Spleen (tissue), 11 donors: ENCODE measurements around the gene MOB1A. TPM values are rescaled to one million over a fixed set of nuclear protein-coding genes. Genes with fewer than 3 reads are reported as not detected.

Source experiments
- DNase-seq: peaks from one replicate; pipeline ENCODE4 v3.0.0-alpha.2; 2020
- H3K27ac ChIP-seq, 8 donors: fragments of 200-600 bp; sonication (generic) in 7 of 8; 1 replicate in 4 of 8; 2 replicates in 4 of 8; pipeline versions ENCODE4 v1.5.0 to v1.8.0; 2016 to 2021; ENCODE audit warnings: inconsistent platforms in 4 of 8, mild to moderate bottlenecking in 4 of 8, moderate library complexity in 1 of 8
- H3K27me3 ChIP-seq, 7 donors: fragments of 200-600 bp; sonication (generic) in 6 of 7; replicated peaks in 1 of 7; 1 replicate in 4 of 7; 2 replicates in 3 of 7; pipeline versions ENCODE4 v1.5.0 to v1.8.0; 2016 to 2021; ENCODE audit warnings: inconsistent platforms in 3 of 7, mild to moderate bottlenecking in 1 of 7
- H3K36me3 ChIP-seq, 6 donors: fragments of 200-600 bp; sonication (generic) in 5 of 6; 1 replicate in 4 of 6; 2 replicates in 2 of 6; pipeline versions ENCODE4 v1.5.0 to v1.8.0; 2016 to 2021; ENCODE audit warnings: inconsistent platforms in 2 of 6
- H3K4me1 ChIP-seq, 6 donors: fragments of 200-600 bp; sonication (generic) in 5 of 6; 1 replicate in 3 of 6; 2 replicates in 3 of 6; pipeline versions ENCODE4 v1.5.0 to v1.8.0; 2016 to 2021; ENCODE audit warnings: inconsistent platforms in 3 of 6
- H3K4me3 ChIP-seq, 8 donors: fragments of 200-600 bp; sonication (generic) in 7 of 8; 1 replicate in 4 of 8; 2 replicates in 4 of 8; pipeline versions ENCODE4 v1.5.0 to v1.8.0; 2016 to 2021; ENCODE audit warnings: inconsistent platforms in 4 of 8, mild to moderate bottlenecking in 4 of 8, moderate library complexity in 2 of 8
- H3K9me3 ChIP-seq, 8 donors: fragments of 200-600 bp; sonication (generic) in 7 of 8; 1 replicate in 4 of 8; 2 replicates in 4 of 8; pipeline versions ENCODE4 v1.5.0 to v1.8.0; 2016 to 2021; ENCODE audit warnings: inconsistent platforms in 4 of 8
- POLR2A ChIP-seq, 3 donors: fragments of 450-650 bp; IDR thresholded peaks; one replicate each; pipeline ENCODE4 v1.5.1; 2017; ENCODE audit warnings: antibody characterized with exemption in 3 of 3, mild to moderate bottlenecking in 1 of 3
- POLR2AphosphoS5 ChIP-seq, 3 donors: sonication (generic); formaldehyde crosslinking; IDR thresholded peaks; one replicate each; pipeline ENCODE4 v1.5.1; 2017; ENCODE audit warnings: antibody characterized with exemption in 3 of 3
- WGBS, 5 donors: extraction: QIAGEN DNeasy Blood & Tissue Kit in 3 of 5; methylation state at CpG; one replicate each; pipeline versions ENCODE4 v1.1.5 to v1.1.7; 2013 to 2018; 5-methylcytosine and 5-hydroxymethylcytosine counted together
- intact Hi-C: fragments of 100-400 bp; cut with DNase I; formaldehyde crosslinking; loops from one replicate; pipeline ENCODE4 v1.15.0; 2023; ENCODE audit warnings: low total_unique reads
- polyA plus RNA-seq, 3 donors: library from polyadenylated mRNA; stranded (reverse); fragments of 200-250 nt; gene quantifications; one replicate each; pipeline ENCODE4 v1.2.1, GENCODE V29; 2013
- total RNA-seq, 7 donors: library from RNA; depleted of rRNA in 3 of 7; stranded (reverse); fragments of >200 nt in 3 of 7; fragmentation: NEBNext Ultra II Directional in 4 of 7; extraction: Animal tissue kit (Norgen Biotek cat#: 25700) in 4 of 7; gene quantifications; one replicate each; pipeline versions ENCODE4 v1.1.0 to v1.2.1, GENCODE V29; 2016 to 2021
- TF ChIP-seq, protein P1 (sequence below), 11 experiments: fragments of 200-600 bp in 7 of 11; fragments of 450-650 bp in 4 of 11; sonication (generic) in 4 of 11; IDR thresholded peaks in 8 of 11; conservative IDR thresholded peaks in 3 of 11; 1 replicate in 7 of 11; 2 replicates in 4 of 11; pipeline versions ENCODE4 v1.4.0 to v1.8.0; 2016 to 2021; ENCODE audit warnings: antibody characterized with exemption in 11 of 11, inconsistent platforms in 4 of 11, mild to moderate bottlenecking in 1 of 11
- donor health status: healthy with polysubstance abuse.
- donor health status: DM: no; HTN: no; CAD: no; lungs with moderate emphysema.
- donor health status: DM: no; HTN: no; CAD: no.
- donor health status: Bipolar disorder and iron deficiency.
- donor health status: healthy.
- donor health status: DM: no; HTN: no; CAD: no.
- donor health status: DM: yes; HTN: yes; CAD: no.

Gene MOB1A
- total and polyA plus RNA-seq, 10 donors = 55.0 to 198 (median 158) TPM

DNA sequence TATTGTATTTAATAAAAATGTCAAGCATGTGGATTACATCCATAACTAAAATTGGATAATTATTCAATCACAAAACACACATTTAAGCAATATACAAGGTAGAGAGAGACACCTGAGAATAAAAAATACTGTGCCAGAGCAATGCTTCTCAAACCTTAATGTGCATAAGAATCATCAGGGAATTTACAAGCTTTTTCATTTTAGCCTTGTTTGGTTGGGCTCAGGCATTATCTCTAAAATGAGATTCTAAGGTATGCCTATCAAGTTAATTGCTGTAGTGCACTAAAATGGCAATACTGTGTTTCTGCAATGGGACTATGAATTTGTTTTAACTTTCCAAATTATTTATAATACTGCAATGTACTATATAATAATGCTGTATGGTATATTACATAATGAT, 983 bp downstream of the MOB1A start:
- Histone ChIP-seq H3K9me3 (no peaks in the 10 kb centered on the region), H3K4me1 (peaks cover 31 to 89% (median 73%) of the 10 kb centered on the region in 6 donors), H3K27me3 (no peaks in the 10 kb centered on the region), H3K4me3 (peak overlapping the region; percentile 62 to 93 (median 79)), H3K27ac (peak overlapping the region; percentile 93 to 99 (median 98)), H3K36me3 (peaks cover 0 to 14% (median 0%) of the 10 kb centered on the region in 6 donors)
- TF ChIP-seq POLR2A (IDR thresholded peaks at IDR 0.05) (no peak), POLR2AphosphoS5 (IDR thresholded peaks at IDR 0.05) (no peak)
- TF ChIP-seq, protein P1, sequence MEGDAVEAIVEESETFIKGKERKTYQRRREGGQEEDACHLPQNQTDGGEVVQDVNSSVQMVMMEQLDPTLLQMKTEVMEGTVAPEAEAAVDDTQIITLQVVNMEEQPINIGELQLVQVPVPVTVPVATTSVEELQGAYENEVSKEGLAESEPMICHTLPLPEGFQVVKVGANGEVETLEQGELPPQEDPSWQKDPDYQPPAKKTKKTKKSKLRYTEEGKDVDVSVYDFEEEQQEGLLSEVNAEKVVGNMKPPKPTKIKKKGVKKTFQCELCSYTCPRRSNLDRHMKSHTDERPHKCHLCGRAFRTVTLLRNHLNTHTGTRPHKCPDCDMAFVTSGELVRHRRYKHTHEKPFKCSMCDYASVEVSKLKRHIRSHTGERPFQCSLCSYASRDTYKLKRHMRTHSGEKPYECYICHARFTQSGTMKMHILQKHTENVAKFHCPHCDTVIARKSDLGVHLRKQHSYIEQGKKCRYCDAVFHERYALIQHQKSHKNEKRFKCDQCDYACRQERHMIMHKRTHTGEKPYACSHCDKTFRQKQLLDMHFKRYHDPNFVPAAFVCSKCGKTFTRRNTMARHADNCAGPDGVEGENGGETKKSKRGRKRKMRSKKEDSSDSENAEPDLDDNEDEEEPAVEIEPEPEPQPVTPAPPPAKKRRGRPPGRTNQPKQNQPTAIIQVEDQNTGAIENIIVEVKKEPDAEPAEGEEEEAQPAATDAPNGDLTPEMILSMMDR (IDR thresholded peaks at IDR 0.05 in 8 of 11, conservative IDR thresholded peaks at IDR 0.05 in 3 of 11) = no peak
- no peak for DNase-seq
- intact Hi-C loops = no loop called here

DNA sequence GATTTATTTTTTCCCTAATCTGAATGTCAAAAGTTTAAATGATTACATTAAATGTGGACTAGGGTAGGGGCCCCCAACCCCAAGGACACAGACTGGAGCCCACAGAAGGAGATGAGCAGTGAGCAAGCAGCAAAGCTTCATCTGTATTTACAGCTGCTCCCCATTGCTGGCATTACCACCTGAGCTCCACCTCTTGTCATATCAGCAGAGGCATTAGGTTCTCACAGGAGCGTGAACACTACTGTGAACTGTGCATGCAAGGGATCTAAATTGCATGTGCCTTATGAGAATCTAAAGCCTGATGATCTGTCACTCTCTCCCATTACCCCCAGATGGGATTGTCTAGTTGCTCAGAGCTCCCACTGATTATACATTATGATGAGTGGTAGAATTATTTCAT, 3.8 kb downstream of the MOB1A start:
- Histone ChIP-seq H3K27me3 (no peaks in the 10 kb centered on the region), H3K4me1 (peaks cover 37 to 82% (median 63%) of the 10 kb centered on the region in 6 donors), H3K9me3 (no peaks in the 10 kb centered on the region), H3K36me3 (peaks cover 8 to 42% (median 26%) of the 10 kb centered on the region in 6 donors), H3K4me3 (no peak overlapping the region), H3K27ac (no peak overlapping the region)
- intact Hi-C loops = no loop called here
- 76 to 95% (median 91%) methylated on average over 1 of the region's 1 CpG for WGBS, 5 donors
- TF ChIP-seq POLR2A (IDR thresholded peaks at IDR 0.05) = no peak
- TF ChIP-seq, protein P1 (IDR thresholded peaks at IDR 0.05 in 8 of 11, conservative IDR thresholded peaks at IDR 0.05 in 3 of 11) = no peak
- TF ChIP-seq POLR2AphosphoS5 (IDR thresholded peaks at IDR 0.05) = no peak
- DNase-seq = no peak

DNA sequence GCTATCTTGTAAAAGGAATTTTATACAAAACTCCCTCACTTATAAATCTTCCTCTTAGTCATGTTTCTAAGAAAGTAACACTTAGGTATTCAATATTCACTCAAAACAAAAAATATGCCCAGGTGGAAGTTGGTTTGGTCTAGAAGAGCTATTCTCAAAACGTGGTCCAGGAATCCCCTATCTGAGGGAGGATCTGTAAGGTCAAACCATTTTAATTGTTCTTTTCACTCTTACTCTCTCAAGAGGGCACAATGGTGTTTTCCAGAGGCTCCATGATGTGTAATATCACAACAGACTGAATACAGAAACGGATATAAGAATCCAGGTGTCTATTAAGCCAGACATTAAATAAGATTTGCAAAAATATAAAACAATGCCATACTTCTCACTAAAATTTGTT, 9.9 kb downstream of the MOB1A start:
- H3K4me3 ChIP-seq = no peak overlapping the region
- no peak for DNase-seq
- TF ChIP-seq, protein P1 (IDR thresholded peaks at IDR 0.05 in 8 of 11, conservative IDR thresholded peaks at IDR 0.05 in 3 of 11) = no peak
- no peak for TF ChIP-seq POLR2A (IDR thresholded peaks at IDR 0.05)
- no peak for TF ChIP-seq POLR2AphosphoS5 (IDR thresholded peaks at IDR 0.05)
- peaks cover 12 to 92% (median 86%) of the 10 kb centered on the region in 6 donors for H3K36me3 ChIP-seq
- no peak overlapping the region for H3K27ac ChIP-seq
- H3K4me1 ChIP-seq = peaks cover 6 to 58% (median 14%) of the 10 kb centered on the region in 6 donors
- WGBS, 5 donors = 43 to 68% (median 58%) methylated on average over 2 of the region's 2 CpGs
- H3K9me3 ChIP-seq = peaks cover 0 to 11% (median 8%) of the 10 kb centered on the region in 8 donors
- H3K27me3 ChIP-seq = no peaks in the 10 kb centered on the region
- intact Hi-C loops = no loop called here

DNA sequence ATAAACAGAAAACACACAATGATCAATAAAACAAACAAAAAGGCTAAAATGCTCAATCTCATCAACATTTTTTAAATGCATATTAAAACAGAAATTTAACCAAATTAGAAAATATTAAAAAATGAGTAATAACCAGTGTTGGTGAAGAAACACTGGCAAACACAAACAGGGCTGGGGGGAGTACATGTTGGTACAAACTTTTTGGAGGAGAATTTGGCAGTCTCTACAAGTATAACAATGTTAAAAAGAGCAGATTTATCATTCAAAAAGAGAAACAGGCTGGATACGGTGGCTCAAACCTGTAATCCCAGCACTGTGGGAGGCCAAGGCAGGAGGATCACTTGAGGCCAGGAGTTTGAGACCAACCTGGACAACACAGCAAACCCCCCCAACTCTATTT, 13.9 kb downstream of the MOB1A start:
- Histone ChIP-seq H3K36me3 (peaks cover 2 to 100% (median 98%) of the 10 kb centered on the region in 6 donors), H3K27ac (no peak overlapping the region), H3K27me3 (no peaks in the 10 kb centered on the region), H3K4me1 (peaks cover 0 to 38% (median 1%) of the 10 kb centered on the region in 6 donors), H3K9me3 (peaks cover 0 to 11% (median 8%) of the 10 kb centered on the region in 8 donors), H3K4me3 (no peak overlapping the region)
- TF ChIP-seq, protein P1 (IDR thresholded peaks at IDR 0.05 in 8 of 11, conservative IDR thresholded peaks at IDR 0.05 in 3 of 11) = no peak
- no peak for TF ChIP-seq POLR2A (IDR thresholded peaks at IDR 0.05)
- TF ChIP-seq POLR2AphosphoS5 (IDR thresholded peaks at IDR 0.05) = no peak
- DNase-seq = no peak
- WGBS, 5 donors = 92 to 100% (median 97%) methylated on average over 1 of the region's 1 CpG
- intact Hi-C loops = no loop called here
